Measurements from ENCODE around the gene LAMB4. TPM values are rescaled to one million over a fixed set of nuclear protein-coding genes. Genes with fewer than 3 reads are reported as not detected.

LAMB4 gene
- total RNA-seq, result under 0.01 and 0.05 TPM in 2 replicates

GRCh38 chr7:108130261-108130660, at the start of gene LAMB4:
TSS of gene LAMB4 (minus strand) at chr7:108130361. CDS start at chr7:108123164, 7,197 bp downstream.

GRCh38 chr7:108002726-108003598, 127.2 kb downstream of the LAMB4 start, which contains the start of gene LAMB1:
TSS of gene LAMB1 (minus strand) at chr7:108003161. CDS start at chr7:108002885, 276 bp downstream.

Other genes with a start within 250 kb of the LAMB4 start
- 52.0 and 119 TPM in 2 replicates for gene DLD, start 239.2 kb downstream of the LAMB4 start, total RNA-seq
- gene LAMB1, start 127.2 kb downstream of the LAMB4 start, total RNA-seq, result 412 and 432 TPM in 2 replicates